ENCODE data around the gene SLC22A23. TPM values are rescaled to one million over a fixed set of nuclear protein-coding genes. Genes with fewer than 3 reads are reported as not detected.

The SLC22A23 gene
- total RNA-seq, 4 donors from 2014 or later, result 9.0 to 25.1 (median 13.9) TPM

- TF ChIP-seq CTCF (IDR thresholded peaks at IDR 0.05; ENCODE audit: low read depth), result no peak
These were observed 14.2 kb downstream of the SLC22A23 start for GRCh38 chr6:3442431-3443220.

GRCh38 chr6:3440911-3441310 is 15.9 kb downstream of the SLC22A23 start:
- no peak for TF ChIP-seq CTCF (IDR thresholded peaks at IDR 0.05; ENCODE audit: low read depth)

GRCh38 chr6:3439961-3440360 is 16.9 kb downstream of the SLC22A23 start:
- TF ChIP-seq CTCF (IDR thresholded peaks at IDR 0.05; ENCODE audit: low read depth), result no peak

GRCh38 chr6:3438190-3439167 is 18.4 kb downstream of the SLC22A23 start:
- TF ChIP-seq CTCF (IDR thresholded peaks at IDR 0.05; ENCODE audit: low read depth), result no peak

GRCh38 chr6:3433005-3433404 is 23.8 kb downstream of the SLC22A23 start:
- TF ChIP-seq CTCF (IDR thresholded peaks at IDR 0.05; ENCODE audit: low read depth), result no peak

GRCh38 chr6:3432416-3432815 is 24.4 kb downstream of the SLC22A23 start:
- no peak for TF ChIP-seq CTCF (IDR thresholded peaks at IDR 0.05; ENCODE audit: low read depth)

- TF ChIP-seq CTCF (IDR thresholded peaks at IDR 0.05; ENCODE audit: low read depth), result no peak
These were observed 24.9 kb downstream of the SLC22A23 start for GRCh38 chr6:3431994-3432393.
